B cell (primary cell): Measurements from ENCODE around the gene GDPD4. TPM values are rescaled to one million over a fixed set of nuclear protein-coding genes. Genes with fewer than 3 reads are reported as not detected.

Experiments used
- ATAC-seq: fragments of 200-7000 bp; cut with Tn5 transposase; one replicate; pipeline ENCODE4 v1.10.0; 2021; ENCODE audit warnings: low read depth, mild to moderate bottlenecking, moderate number of reproducible peaks, moderate library complexity
- CTCF ChIA-PET: fragments of 350-600 bp; sonication (Branson Sonifier 250); formaldehyde crosslinking; loops from one replicate; lab custom pipeline; 2021; ENCODE audit warnings: antibody characterized with exemption, inconsistent platforms; lab: Charles Lee
- POLR2A ChIA-PET: fragments of 350-600 bp; sonication (Branson Sonifier 250); formaldehyde crosslinking; loops from one replicate; lab custom pipeline; 2021; ENCODE audit warnings: antibody characterized with exemption; lab: Charles Lee
- DNase-seq: peaks from one replicate; pipeline ENCODE4 v3.0.0; 2013
- H2AFZ ChIP-seq: 2 replicates; pipeline ENCODE4 v1.6.1; 2012; ENCODE audit warnings: mild to moderate bottlenecking, low read depth, low read length; ENCODE audit not compliant: insufficient read depth, poor library complexity, severe bottlenecking
- H3K27ac ChIP-seq, 2 donors: 1 replicate in 1 of 2; 2 replicates in 1 of 2; pipeline ENCODE4 v1.5.1; 2012 to 2013; ENCODE audit warnings: low read length in 2 of 2, mild to moderate bottlenecking in 2 of 2, moderate library complexity in 1 of 2
- H3K27me3 ChIP-seq, 4 experiments: fragments of 200-600 bp in 1 of 4; sonication (generic) in 1 of 4; replicated peaks in 1 of 4; 1 replicate in 2 of 4; 2 replicates in 2 of 4; pipeline versions ENCODE4 v1.6.1 to v1.7.0; 2013 to 2016; ENCODE audit warnings: low read length in 3 of 4, mild to moderate bottlenecking in 2 of 4, mixed read lengths in 1 of 4, moderate library complexity in 1 of 4; ENCODE audit not compliant: insufficient read depth in 4 of 4, control insufficient read depth in 3 of 4; ENCODE audit errors: control extremely low read depth in 1 of 4
- H3K36me3 ChIP-seq, 2 experiments: replicated peaks in 1 of 2; 1 replicate in 1 of 2; 2 replicates in 1 of 2; pipeline versions ENCODE4 v1.6.1 to v1.7.1; 2013; ENCODE audit warnings: low read length in 1 of 2; ENCODE audit not compliant: insufficient read depth in 2 of 2, control insufficient read depth in 1 of 2; ENCODE audit errors: control extremely low read depth in 1 of 2, extremely low read depth in 1 of 2
- H3K4me1 ChIP-seq, 2 donors: fragments of 200-600 bp in 1 of 2; sonication (generic) in 1 of 2; 1 replicate in 1 of 2; 2 replicates in 1 of 2; pipeline versions ENCODE4 v1.5.1 to v1.6.1; 2013 to 2017; ENCODE audit warnings: low read length in 2 of 2; ENCODE audit not compliant: control insufficient read depth in 2 of 2, insufficient read depth in 2 of 2
- H3K4me2 ChIP-seq: replicated peaks from 2 replicates; pipeline ENCODE3; 2012; ENCODE audit warnings: mild to moderate bottlenecking, low read depth, low read length; ENCODE audit not compliant: poor library complexity, severe bottlenecking
- H3K4me3 ChIP-seq, 5 experiments: fragments of 200-600 bp in 1 of 5; sonication (generic) in 1 of 5; 1 replicate in 3 of 5; 2 replicates in 2 of 5; pipeline versions ENCODE4 v1.5.1 to v1.7.0; 2011 to 2016; ENCODE audit warnings: low read length in 4 of 5, mild to moderate bottlenecking in 4 of 5, low read depth in 2 of 5, control low read depth in 1 of 5, moderate library complexity in 1 of 5; ENCODE audit not compliant: insufficient read depth in 1 of 5; ENCODE audit errors: control extremely low read depth in 1 of 5, extremely low read depth in 1 of 5
- H3K79me2 ChIP-seq: fragments of 200-600 bp; sonication (generic); one replicate; pipeline ENCODE4 v1.6.0; 2016; ENCODE audit warnings: low read length; ENCODE audit not compliant: control insufficient read depth, insufficient read depth
- H3K9ac ChIP-seq: fragments of 200-600 bp; sonication (generic); 2 replicates; pipeline ENCODE4 v1.6.1; 2017; ENCODE audit warnings: mild to moderate bottlenecking, low read length, moderate library complexity
- H3K9me3 ChIP-seq, 3 donors: one replicate each; pipeline versions ENCODE4 v1.6.1 to v1.7.1; 2013; ENCODE audit warnings: low read length in 2 of 3; ENCODE audit not compliant: control insufficient read depth in 2 of 3, insufficient read depth in 1 of 3; ENCODE audit errors: control extremely low read depth in 1 of 3
- H4K20me1 ChIP-seq: 2 replicates; pipeline ENCODE4 v1.6.0; 2012; ENCODE audit warnings: mild to moderate bottlenecking, low read length; ENCODE audit not compliant: insufficient read depth, control insufficient read depth, poor library complexity, severe bottlenecking
- H3K27ac Mint-ChIP-seq: one replicate; pipeline ENCODE4 v1.8.0; 2021; ENCODE audit warnings: mixed read lengths
- H3K27me3 Mint-ChIP-seq: one replicate; pipeline ENCODE4 v1.8.0; 2021; ENCODE audit warnings: mixed read lengths
- H3K4me1 Mint-ChIP-seq: one replicate; pipeline ENCODE4 v1.8.0; 2021; ENCODE audit warnings: mixed read lengths
- H3K4me3 Mint-ChIP-seq: one replicate; pipeline ENCODE4 v1.8.0; 2021; ENCODE audit warnings: mixed read lengths
- H3K9me3 Mint-ChIP-seq: one replicate; pipeline ENCODE4 v1.8.0; 2022; ENCODE audit warnings: mixed read lengths; ENCODE audit not compliant: insufficient read depth
- EZH2 ChIP-seq: IDR thresholded peaks from 2 replicates; pipeline ENCODE4 v1.6.1; 2012; ENCODE audit warnings: borderline replicate concordance, low read depth, mild to moderate bottlenecking, moderate library complexity, low read length; ENCODE audit not compliant: insufficient read depth, poor library complexity, severe bottlenecking
- WGBS: methylation state at CpG from one replicate; pipeline ENCODE4 v1.1.5; 2013; ENCODE audit warnings: missing lambda C conversion rate; ENCODE audit not compliant: insufficient coverage; 5-methylcytosine and 5-hydroxymethylcytosine counted together
- intact Hi-C: fragments of 100-400 bp; cut with micrococcal nuclease; formaldehyde crosslinking; loops from one replicate; pipeline ENCODE4 v1.10.0; 2022
- polyA plus RNA-seq: library from polyadenylated mRNA; depleted of rRNA; stranded (reverse); fragments of >200 nt; gene quantifications from 2 replicates; pipeline ENCODE4 v1.2.3, GENCODE V29; 2012
- total RNA-seq, 2 donors: library from RNA; stranded (reverse); fragments of 120-200 nt in 1 of 2; gene quantifications; 1 replicate in 1 of 2; 2 replicates in 1 of 2; pipeline versions ENCODE4 v1.2.3 to v1.2.4, GENCODE V29; 2013 to 2022
- TF ChIP-seq, protein P1 (sequence below): fragments of 200-600 bp; IDR thresholded peaks from one replicate; pipeline ENCODE4 v1.8.0; 2022; ENCODE audit warnings: antibody characterized with exemption, mild to moderate bottlenecking

The GDPD4 gene
- total and polyA plus RNA-seq, 2 donors (not counting 1 experiment from before 2014, with no cell fraction given) = not detected

GRCh38 chr11:77178150-77178549 is 123.3 kb downstream of the GDPD4 start:
- ChIA-PET POLR2A (no interaction called here), CTCF (interaction anchor here (1.5 kb wide), 1 partner anchor 9 kb away, joined by 4 read pairs; no protein-coding TSS in a partner anchor)
- Histone ChIP-seq H3K27me3 (no peaks in the 10 kb centered on the region), H2AFZ (no peak overlapping the region), H4K20me1 (no peaks in the 10 kb centered on the region), H3K9ac (no peak overlapping the region), H3K9me3 (no peaks in the 10 kb centered on the region), H3K4me1 (peaks cover 0 to 11% of the 10 kb centered on the region in 2 donors), H3K27ac (no peak overlapping the region), H3K4me3 (no peak overlapping the region), H3K4me2 (no peak overlapping the region), H3K79me2 (no peaks in the 10 kb centered on the region), H3K36me3 (no peaks in the 10 kb centered on the region)
- intact Hi-C loops = no loop called here
- no peak for ATAC-seq
- no peaks in the 10 kb centered on the region for H3K27me3 Mint-ChIP-seq
- no peak for TF ChIP-seq EZH2
- TF ChIP-seq, protein P1, sequence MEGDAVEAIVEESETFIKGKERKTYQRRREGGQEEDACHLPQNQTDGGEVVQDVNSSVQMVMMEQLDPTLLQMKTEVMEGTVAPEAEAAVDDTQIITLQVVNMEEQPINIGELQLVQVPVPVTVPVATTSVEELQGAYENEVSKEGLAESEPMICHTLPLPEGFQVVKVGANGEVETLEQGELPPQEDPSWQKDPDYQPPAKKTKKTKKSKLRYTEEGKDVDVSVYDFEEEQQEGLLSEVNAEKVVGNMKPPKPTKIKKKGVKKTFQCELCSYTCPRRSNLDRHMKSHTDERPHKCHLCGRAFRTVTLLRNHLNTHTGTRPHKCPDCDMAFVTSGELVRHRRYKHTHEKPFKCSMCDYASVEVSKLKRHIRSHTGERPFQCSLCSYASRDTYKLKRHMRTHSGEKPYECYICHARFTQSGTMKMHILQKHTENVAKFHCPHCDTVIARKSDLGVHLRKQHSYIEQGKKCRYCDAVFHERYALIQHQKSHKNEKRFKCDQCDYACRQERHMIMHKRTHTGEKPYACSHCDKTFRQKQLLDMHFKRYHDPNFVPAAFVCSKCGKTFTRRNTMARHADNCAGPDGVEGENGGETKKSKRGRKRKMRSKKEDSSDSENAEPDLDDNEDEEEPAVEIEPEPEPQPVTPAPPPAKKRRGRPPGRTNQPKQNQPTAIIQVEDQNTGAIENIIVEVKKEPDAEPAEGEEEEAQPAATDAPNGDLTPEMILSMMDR = no peak
- WGBS = 86% methylated on average over 2 of the region's 4 CpGs
- no peaks in the 10 kb centered on the region for H3K9me3 Mint-ChIP-seq
- no peak overlapping the region for H3K4me3 Mint-ChIP-seq
- DNase-seq = no peak
- H3K4me1 Mint-ChIP-seq = peaks cover 15% of the 10 kb centered on the region
- no peak overlapping the region for H3K27ac Mint-ChIP-seq

GRCh38 chr11:77176996-77177395 is 124.5 kb downstream of the GDPD4 start:
- Histone ChIP-seq H3K27ac (no peak overlapping the region), H3K9me3 (no peaks in the 10 kb centered on the region), H4K20me1 (no peaks in the 10 kb centered on the region), H3K4me1 (peaks cover 0 to 11% of the 10 kb centered on the region in 2 donors), H3K4me3 (no peak overlapping the region), H3K27me3 (no peaks in the 10 kb centered on the region), H3K4me2 (no peak overlapping the region), H3K9ac (no peak overlapping the region), H2AFZ (no peak overlapping the region), H3K36me3 (no peaks in the 10 kb centered on the region), H3K79me2 (no peaks in the 10 kb centered on the region)
- Mint-ChIP-seq H3K4me1 (peaks cover 15% of the 10 kb centered on the region), H3K27ac (no peak overlapping the region), H3K4me3 (no peak overlapping the region), H3K27me3 (no peaks in the 10 kb centered on the region), H3K9me3 (no peaks in the 10 kb centered on the region)
- intact Hi-C loops = no loop called here
- CTCF ChIA-PET = interaction anchor here (1.5 kb wide), 1 partner anchor 11 kb away, joined by 4 read pairs; no protein-coding TSS in a partner anchor
- no peak for DNase-seq
- whole genome bisulfite sequencing = 87% methylated on average over 9 of the region's 9 CpGs
- ATAC-seq = no peak
- POLR2A ChIA-PET = no interaction called here
- TF ChIP-seq EZH2 = no peak
- TF ChIP-seq, protein P1 = no peak
